Measurements from ENCODE around the gene PLEK2. TPM values are rescaled to one million over a fixed set of nuclear protein-coding genes. Genes with fewer than 3 reads are reported as not detected.

PLEK2 gene
- total and polyA plus RNA-seq, 2 donors (not counting 1 experiment from before 2014, with no cell fraction given) = 0.17 to 1.1 TPM

DNA sequence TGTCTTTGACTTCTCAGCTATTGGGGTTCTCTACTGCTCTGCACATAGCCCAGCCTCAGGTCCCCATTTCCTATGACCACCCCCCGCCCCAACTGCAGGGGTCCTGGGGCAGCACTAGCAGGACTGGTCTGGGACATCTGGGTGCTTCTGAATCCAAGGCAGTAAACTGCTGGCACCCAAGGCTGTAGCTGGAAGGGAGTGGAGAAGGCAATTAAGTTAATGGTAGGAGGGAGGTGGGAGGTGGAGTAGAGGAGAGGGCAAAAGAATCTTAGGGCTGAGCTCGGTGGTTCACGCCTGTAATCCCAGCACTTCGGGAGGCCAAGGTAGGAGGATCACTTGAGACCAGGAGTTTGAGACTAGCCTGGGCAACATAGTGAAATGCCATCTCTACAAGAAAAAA, 11.5 kb downstream of the PLEK2 start:
- Histone ChIP-seq H4K20me1 (ENCODE audit: control insufficient read depth, extremely low read depth, insufficient read depth, low read length) (no peaks in the 10 kb centered on the region), H3K79me2 (ENCODE audit: control insufficient read depth, insufficient read depth, low read length) (no peaks in the 10 kb centered on the region), H3K4me2 (ENCODE audit: extremely low read depth, insufficient read depth, low read length) (no peak overlapping the region), H3K36me3 (ENCODE audit: control insufficient read depth, insufficient read depth, low read length) (no peaks in the 10 kb centered on the region), H3K27me3 (ENCODE audit: control insufficient read depth, insufficient read depth, low read length) (no peaks in the 10 kb centered on the region), H3K4me1 (ENCODE audit: control insufficient read depth, extremely low read depth, insufficient read depth, low read length) (no peaks in the 10 kb centered on the region), H2AFZ (ENCODE audit: low read length) (no peak overlapping the region), H3K27ac (ENCODE audit: insufficient read depth, low read length) (no peak overlapping the region), H3K4me3 (replicated peaks in 1 of 4; ENCODE audit: control extremely low read depth in 1 of 4, insufficient read depth in 1 of 4, low read depth in 3 of 4, low read length in 4 of 4) (no peak overlapping the region), H3K9me3 (ENCODE audit: control insufficient read depth, insufficient read depth, low read depth, low read length) (no peaks in the 10 kb centered on the region), H3K9ac (ENCODE audit: insufficient read depth, low read length) (no peak overlapping the region)
- DNase-seq (ENCODE audit: low read depth in 2 of 2) = no peak
- TF ChIP-seq CTCF (conservative IDR thresholded peaks at IDR 0.05 in 1 of 2, IDR thresholded peaks at IDR 0.05 in 1 of 2; ENCODE audit: low read depth in 1 of 2, low read length in 2 of 2) = no peak
- no peak for TF ChIP-seq EZH2 (IDR thresholded peaks at IDR 0.05; ENCODE audit: low read length, missing control alignments)

DNA sequence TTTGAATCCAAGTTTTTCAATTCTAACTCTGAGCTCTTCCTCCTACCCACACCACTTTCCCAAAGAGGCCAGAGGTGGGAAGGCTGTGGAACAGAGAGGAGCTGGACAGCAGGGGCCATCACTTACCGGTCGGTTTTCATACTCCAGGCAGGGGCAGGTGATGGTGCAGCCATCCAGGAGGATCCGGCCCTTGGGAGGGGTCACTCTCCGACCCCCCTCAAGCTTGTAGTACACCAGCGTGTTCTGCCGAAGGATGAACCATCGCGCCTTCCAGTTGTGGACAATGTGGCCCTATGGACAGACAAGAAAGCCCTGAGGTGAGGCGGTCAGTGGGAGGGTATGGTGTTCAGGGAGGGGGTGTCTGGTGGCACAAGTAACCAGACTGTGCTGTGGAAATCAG, 14.4 kb downstream of the PLEK2 start:
- Histone ChIP-seq H2AFZ (ENCODE audit: low read length) (no peak overlapping the region), H3K79me2 (ENCODE audit: control insufficient read depth, insufficient read depth, low read length) (no peaks in the 10 kb centered on the region), H3K36me3 (ENCODE audit: control insufficient read depth, insufficient read depth, low read length) (no peaks in the 10 kb centered on the region)

DNA sequence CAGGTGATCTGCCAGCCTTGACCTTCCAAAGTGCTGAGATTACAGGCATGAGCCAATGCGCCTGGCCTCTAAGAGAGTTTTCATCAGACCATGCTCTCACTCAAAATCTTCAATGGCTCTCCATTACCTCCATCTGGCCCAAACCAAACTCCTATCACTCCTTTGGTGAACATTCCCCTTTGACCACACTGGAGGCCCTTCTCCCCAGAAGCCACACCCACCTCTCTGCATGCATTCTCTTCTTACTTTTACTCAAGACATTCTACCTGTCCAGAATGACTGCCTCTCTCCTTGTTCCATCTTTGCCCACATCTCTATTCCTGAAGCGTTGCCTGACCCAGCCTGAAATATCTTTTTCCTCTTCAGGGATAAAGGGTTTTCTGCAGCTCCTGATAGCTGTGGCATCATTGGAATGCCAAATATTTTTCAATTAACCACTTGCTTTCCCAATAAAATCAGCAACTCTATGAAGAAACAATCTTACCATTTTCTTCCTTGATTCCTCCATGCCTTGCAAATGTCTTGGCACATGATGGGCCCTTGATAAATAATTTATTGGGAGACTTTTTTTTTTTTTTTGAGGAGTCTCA, 15.5 kb downstream of the PLEK2 start:
- no peaks in the 10 kb centered on the region for H4K20me1 ChIP-seq (ENCODE audit: control insufficient read depth, extremely low read depth, insufficient read depth, low read length)
- H3K9me3 ChIP-seq (ENCODE audit: control insufficient read depth, insufficient read depth, low read depth, low read length) = no peaks in the 10 kb centered on the region
- H3K4me3 ChIP-seq (replicated peaks in 1 of 4; ENCODE audit: control extremely low read depth in 1 of 4, insufficient read depth in 1 of 4, low read depth in 3 of 4, low read length in 4 of 4) = no peak overlapping the region
- H3K4me1 ChIP-seq (ENCODE audit: control insufficient read depth, extremely low read depth, insufficient read depth, low read length) = no peaks in the 10 kb centered on the region
- no peak overlapping the region for H3K27ac ChIP-seq (ENCODE audit: insufficient read depth, low read length)
- H3K79me2 ChIP-seq (ENCODE audit: control insufficient read depth, insufficient read depth, low read length) = no peaks in the 10 kb centered on the region
- H3K9ac ChIP-seq (ENCODE audit: insufficient read depth, low read length) = no peak overlapping the region
- TF ChIP-seq CTCF (conservative IDR thresholded peaks at IDR 0.05 in 1 of 2, IDR thresholded peaks at IDR 0.05 in 1 of 2; ENCODE audit: low read depth in 1 of 2, low read length in 2 of 2) (no peak), EZH2 (IDR thresholded peaks at IDR 0.05; ENCODE audit: low read length, missing control alignments) (no peak)
- H3K4me2 ChIP-seq (ENCODE audit: extremely low read depth, insufficient read depth, low read length) = no peak overlapping the region
- H3K27me3 ChIP-seq (ENCODE audit: control insufficient read depth, insufficient read depth, low read length) = no peaks in the 10 kb centered on the region
- H2AFZ ChIP-seq (ENCODE audit: low read length) = no peak overlapping the region
- peak in 1 of 2 donors; percentile 55 for DNase-seq (ENCODE audit: low read depth in 2 of 2)
- H3K36me3 ChIP-seq (ENCODE audit: control insufficient read depth, insufficient read depth, low read length) = no peaks in the 10 kb centered on the region

More for the DNA sequence above, 14.4 kb downstream of the PLEK2 start:
- no peak overlapping the region for H3K4me2 ChIP-seq (ENCODE audit: extremely low read depth, insufficient read depth, low read length)
- no peak for DNase-seq (ENCODE audit: low read depth in 2 of 2)
- no peak overlapping the region for H3K9ac ChIP-seq (ENCODE audit: insufficient read depth, low read length)
- TF ChIP-seq EZH2 (IDR thresholded peaks at IDR 0.05; ENCODE audit: low read length, missing control alignments) = no peak
- H4K20me1 ChIP-seq (ENCODE audit: control insufficient read depth, extremely low read depth, insufficient read depth, low read length) = no peaks in the 10 kb centered on the region
- no peak overlapping the region for H3K4me3 ChIP-seq (replicated peaks in 1 of 4; ENCODE audit: control extremely low read depth in 1 of 4, insufficient read depth in 1 of 4, low read depth in 3 of 4, low read length in 4 of 4)
- H3K9me3 ChIP-seq (ENCODE audit: control insufficient read depth, insufficient read depth, low read depth, low read length) = no peaks in the 10 kb centered on the region
- H3K4me1 ChIP-seq (ENCODE audit: control insufficient read depth, extremely low read depth, insufficient read depth, low read length) = no peaks in the 10 kb centered on the region
- no peaks in the 10 kb centered on the region for H3K27me3 ChIP-seq (ENCODE audit: control insufficient read depth, insufficient read depth, low read length)
- H3K27ac ChIP-seq (ENCODE audit: insufficient read depth, low read length) = no peak overlapping the region

Data from fibroblast of lung (primary cell).